SJCRH30 (cell line): Measurements from ENCODE around the gene EVI5. TPM values are rescaled to one million over a fixed set of nuclear protein-coding genes. Genes with fewer than 3 reads are reported as not detected.
"Not testable (repeated sequence)": the region's sequence is repeated elsewhere in the genome, so short reads cannot be mapped to it uniquely, and the experiment has no call there.

Experiments
- DNase-seq, 2 experiments: peaks; one replicate each; pipeline ENCODE4 v3.0.0-alpha.2; 2015 to 2020
- H3K27ac ChIP-seq: fragments of 250-450 bp; sonication (Bioruptor Pico); 2 replicates; pipeline ENCODE4 v1.5.1; 2020; ENCODE audit warnings: mild to moderate bottlenecking, moderate library complexity
- H3K27me3 ChIP-seq: fragments of 250-450 bp; sonication (Bioruptor Pico); 2 replicates; pipeline ENCODE4 v1.5.1; 2020; ENCODE audit warnings: mild to moderate bottlenecking, moderate library complexity
- H3K36me3 ChIP-seq: fragments of 250-450 bp; sonication (Bioruptor Pico); 2 replicates; pipeline ENCODE4 v1.5.1; 2020; ENCODE audit warnings: mild to moderate bottlenecking, moderate library complexity
- H3K4me1 ChIP-seq: fragments of 250-450 bp; sonication (Bioruptor Pico); 2 replicates; pipeline ENCODE4 v1.5.1; 2020; ENCODE audit warnings: mild to moderate bottlenecking, moderate library complexity
- H3K4me3 ChIP-seq: fragments of 250-450 bp; sonication (Bioruptor Pico); 2 replicates; pipeline ENCODE4 v1.5.1; 2020; ENCODE audit warnings: mild to moderate bottlenecking, moderate library complexity
- H3K9me3 ChIP-seq: fragments of 250-450 bp; sonication (Bioruptor Pico); replicated peaks from 2 replicates; pipeline ENCODE4 v1.5.1; 2020; ENCODE audit warnings: mild to moderate bottlenecking, moderate library complexity
- total RNA-seq: library from RNA; depleted of rRNA; stranded (reverse); fragments of >200 nt; shearing (Covaris generic); gene quantifications from 2 replicates; pipeline ENCODE4 v1.2.3, GENCODE V29; 2014

EVI5 gene
- total RNA-seq, 1 experiment from 2014 or later, result 31.6 TPM

- H3K27ac ChIP-seq, result no peak overlapping the region
- DNase-seq, result no peak
- H3K27me3 ChIP-seq, result no peaks in the 10 kb centered on the region
- H3K4me3 ChIP-seq, result no peak overlapping the region
- no peaks in the 10 kb centered on the region for H3K9me3 ChIP-seq
- H3K4me1 ChIP-seq, result no peaks in the 10 kb centered on the region
- 0 out of 2 replicates have a peak, but pooled peaks cover 2% of the 10 kb centered on the region for H3K36me3 ChIP-seq
Measured at GRCh38 chr1:92567211-92567868, 217.6 kb downstream of the EVI5 start.

GRCh38 chr1:92563457-92564216 is 221.3 kb downstream of the EVI5 start:
- no peak overlapping the region for H3K27ac ChIP-seq
- no peaks in the 10 kb centered on the region for H3K9me3 ChIP-seq
- 0 out of 2 replicates have a peak, but pooled peaks cover 2% of the 10 kb centered on the region for H3K36me3 ChIP-seq
- no peaks in the 10 kb centered on the region for H3K4me1 ChIP-seq
- H3K4me3 ChIP-seq, result no peak overlapping the region
- no peaks in the 10 kb centered on the region for H3K27me3 ChIP-seq
- no peak for DNase-seq

- H3K4me1 ChIP-seq, result no peaks in the 10 kb centered on the region
Measured at GRCh38 chr1:92556350-92556749, 228.6 kb downstream of the EVI5 start.

GRCh38 chr1:92554216-92554615 is 230.7 kb downstream of the EVI5 start:
- Histone ChIP-seq H3K4me3 (no peak overlapping the region), H3K27ac (no peak overlapping the region), H3K27me3 (no peaks in the 10 kb centered on the region), H3K36me3 (no peaks in the 10 kb centered on the region), H3K9me3 (no peaks in the 10 kb centered on the region), H3K4me1 (no peaks in the 10 kb centered on the region)
- DNase-seq, result no peak

More at GRCh38 chr1:92556350-92556749, 228.6 kb downstream of the EVI5 start:
- Histone ChIP-seq H3K27me3 (no peaks in the 10 kb centered on the region), H3K27ac (no peak overlapping the region), H3K9me3 (no peaks in the 10 kb centered on the region), H3K36me3 (no peaks in the 10 kb centered on the region), H3K4me3 (no peak overlapping the region)
- DNase-seq, result no peak

GRCh38 chr1:92551916-92552315 is 233.0 kb downstream of the EVI5 start:
- Histone ChIP-seq H3K36me3 (no peaks in the 10 kb centered on the region), H3K27me3 (no peaks in the 10 kb centered on the region), H3K9me3 (no peaks in the 10 kb centered on the region), H3K27ac (no peak overlapping the region), H3K4me1 (no peaks in the 10 kb centered on the region), H3K4me3 (no peak overlapping the region)
- no peak for DNase-seq

GRCh38 chr1:92544756-92545165 is 240.1 kb downstream of the EVI5 start:
- Histone ChIP-seq H3K4me3 (no peak overlapping the region), H3K9me3 (no peaks in the 10 kb centered on the region), H3K27ac (no peak overlapping the region), H3K36me3 (no peaks in the 10 kb centered on the region), H3K4me1 (no peaks in the 10 kb centered on the region), H3K27me3 (no peaks in the 10 kb centered on the region)
- no peak for DNase-seq

- H3K27ac ChIP-seq, result no peak overlapping the region
- H3K27me3 ChIP-seq, result no peaks in the 10 kb centered on the region
- no peaks in the 10 kb centered on the region for H3K4me1 ChIP-seq
- no peak for DNase-seq
- no peaks in the 10 kb centered on the region for H3K36me3 ChIP-seq
- no peaks in the 10 kb centered on the region for H3K9me3 ChIP-seq
- H3K4me3 ChIP-seq, result no peak overlapping the region
Measured at GRCh38 chr1:92543131-92544055, 241.5 kb downstream of the EVI5 start.

GRCh38 chr1:92538413-92539061 is 246.4 kb downstream of the EVI5 start:
- Histone ChIP-seq H3K27ac (no peak overlapping the region), H3K4me1 (no peaks in the 10 kb centered on the region), H3K36me3 (no peaks in the 10 kb centered on the region), H3K4me3 (no peak overlapping the region), H3K9me3 (no peaks in the 10 kb centered on the region), H3K27me3 (no peaks in the 10 kb centered on the region)
- no peak for DNase-seq

- H3K4me3 ChIP-seq, result no peak overlapping the region
- no peaks in the 10 kb centered on the region for H3K9me3 ChIP-seq
- DNase-seq, result no peak
- no peak overlapping the region for H3K27ac ChIP-seq
- H3K4me1 ChIP-seq, result no peaks in the 10 kb centered on the region
- no peaks in the 10 kb centered on the region for H3K27me3 ChIP-seq
- H3K36me3 ChIP-seq, result no peaks in the 10 kb centered on the region
Measured at GRCh38 chr1:92538048-92538412, 246.9 kb downstream of the EVI5 start.

GRCh38 chr1:92536980-92537884 is 247.7 kb downstream of the EVI5 start:
- no peaks in the 10 kb centered on the region for H3K4me1 ChIP-seq
- H3K27ac ChIP-seq, result no peak overlapping the region
- no peaks in the 10 kb centered on the region for H3K27me3 ChIP-seq
- H3K9me3 ChIP-seq, result no peaks in the 10 kb centered on the region
- no peaks in the 10 kb centered on the region for H3K36me3 ChIP-seq
- no peak overlapping the region for H3K4me3 ChIP-seq
- DNase-seq, result no peak

- no peaks in the 10 kb centered on the region for H3K27me3 ChIP-seq
- H3K36me3 ChIP-seq, result no peaks in the 10 kb centered on the region
- H3K9me3 ChIP-seq, result no peaks in the 10 kb centered on the region
- no peaks in the 10 kb centered on the region for H3K4me1 ChIP-seq
- DNase-seq, result no peak
- H3K4me3 ChIP-seq, result no peak overlapping the region
- H3K27ac ChIP-seq, result no peak overlapping the region
Measured at GRCh38 chr1:92536211-92536979, 248.5 kb downstream of the EVI5 start.

GRCh38 chr1:92532371-92532770 is 252.5 kb downstream of the EVI5 start:
- not testable (repeated sequence) for H3K4me1 ChIP-seq, H3K4me3 ChIP-seq, H3K27ac ChIP-seq, H3K9me3 ChIP-seq, H3K36me3 ChIP-seq, H3K27me3 ChIP-seq, DNase-seq

GRCh38 chr1:92531939-92532338 is 253.0 kb downstream of the EVI5 start:
- H3K36me3 ChIP-seq, DNase-seq, H3K27ac ChIP-seq, H3K4me3 ChIP-seq, H3K27me3 ChIP-seq, H3K4me1 ChIP-seq, H3K9me3 ChIP-seq: not testable (repeated sequence)
